Bronchial epithelial cell (primary cell): ENCODE measurements around the gene AHI1. TPM values are rescaled to one million over a fixed set of nuclear protein-coding genes. Genes with fewer than 3 reads are reported as not detected.
A peak's percentile ranks its signal among the peaks of the same experiment; 100 is the strongest.

Experiments used
- DNase-seq: peaks from one replicate; pipeline ENCODE4 v3.0.0-alpha.2; 2010; ENCODE audit warnings: low read depth
- FAIRE-seq: peaks from 2 replicates; lab custom pipeline; 2011; peaks lifted over from hg19 to GRCh38; lab: Jason Lieb, UNC
- H3K27me3 ChIP-seq: 2 replicates; pipeline ENCODE4 v1.5.1; 2011; ENCODE audit warnings: low read length; ENCODE audit not compliant: control insufficient read depth, insufficient read depth
- H3K36me3 ChIP-seq: 2 replicates; pipeline ENCODE4 v1.5.1; 2011; ENCODE audit warnings: low read length; ENCODE audit not compliant: control insufficient read depth, insufficient read depth
- H3K4me3 ChIP-seq: 2 replicates; pipeline ENCODE4 v1.5.1; 2011; ENCODE audit warnings: mild to moderate bottlenecking, low read depth, low read length, control low read depth
- total RNA-seq: library from RNA; depleted of rRNA; stranded (reverse); fragments of >200 nt; gene quantifications from 2 replicates; pipeline ENCODE4 v1.2.1, GENCODE V29; 2014
- TF ChIP-seq, protein P1 (sequence below): IDR thresholded peaks from 2 replicates; pipeline ENCODE4 v1.5.1; 2011; ENCODE audit warnings: mild to moderate bottlenecking, moderate library complexity, low read length, control low read depth, inconsistent platforms; ENCODE audit not compliant: insufficient read depth, severe bottlenecking

AHI1 gene
- total RNA-seq, 1 donor from 2014 or later = 5.5 TPM

DNA sequence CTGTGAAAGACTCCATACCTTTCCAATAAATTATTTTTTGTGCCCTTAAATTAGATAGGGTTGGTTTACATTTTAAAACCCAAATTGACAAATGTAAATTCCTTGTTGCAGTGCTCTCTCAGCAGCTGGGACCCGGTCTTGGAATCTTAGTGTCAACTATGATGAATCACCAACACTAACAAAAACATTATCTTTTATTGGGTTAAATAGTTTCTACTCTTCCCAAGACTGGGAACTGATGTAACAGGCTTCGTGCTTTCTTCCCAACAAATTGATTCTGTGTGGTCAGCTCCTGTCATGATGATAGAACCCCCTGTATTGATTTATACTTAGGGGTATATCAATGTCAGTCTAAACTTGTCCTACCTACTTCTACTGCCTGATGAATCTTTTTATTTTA is 23.2 kb upstream of the AHI1 start:
- Histone ChIP-seq H3K4me3 (no peak overlapping the region), H3K27me3 (no peaks in the 10 kb centered on the region), H3K36me3 (no peaks in the 10 kb centered on the region)
- no peak for DNase-seq
- TF ChIP-seq, protein P1, sequence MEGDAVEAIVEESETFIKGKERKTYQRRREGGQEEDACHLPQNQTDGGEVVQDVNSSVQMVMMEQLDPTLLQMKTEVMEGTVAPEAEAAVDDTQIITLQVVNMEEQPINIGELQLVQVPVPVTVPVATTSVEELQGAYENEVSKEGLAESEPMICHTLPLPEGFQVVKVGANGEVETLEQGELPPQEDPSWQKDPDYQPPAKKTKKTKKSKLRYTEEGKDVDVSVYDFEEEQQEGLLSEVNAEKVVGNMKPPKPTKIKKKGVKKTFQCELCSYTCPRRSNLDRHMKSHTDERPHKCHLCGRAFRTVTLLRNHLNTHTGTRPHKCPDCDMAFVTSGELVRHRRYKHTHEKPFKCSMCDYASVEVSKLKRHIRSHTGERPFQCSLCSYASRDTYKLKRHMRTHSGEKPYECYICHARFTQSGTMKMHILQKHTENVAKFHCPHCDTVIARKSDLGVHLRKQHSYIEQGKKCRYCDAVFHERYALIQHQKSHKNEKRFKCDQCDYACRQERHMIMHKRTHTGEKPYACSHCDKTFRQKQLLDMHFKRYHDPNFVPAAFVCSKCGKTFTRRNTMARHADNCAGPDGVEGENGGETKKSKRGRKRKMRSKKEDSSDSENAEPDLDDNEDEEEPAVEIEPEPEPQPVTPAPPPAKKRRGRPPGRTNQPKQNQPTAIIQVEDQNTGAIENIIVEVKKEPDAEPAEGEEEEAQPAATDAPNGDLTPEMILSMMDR = no peak
- no peak for FAIRE-seq

DNA sequence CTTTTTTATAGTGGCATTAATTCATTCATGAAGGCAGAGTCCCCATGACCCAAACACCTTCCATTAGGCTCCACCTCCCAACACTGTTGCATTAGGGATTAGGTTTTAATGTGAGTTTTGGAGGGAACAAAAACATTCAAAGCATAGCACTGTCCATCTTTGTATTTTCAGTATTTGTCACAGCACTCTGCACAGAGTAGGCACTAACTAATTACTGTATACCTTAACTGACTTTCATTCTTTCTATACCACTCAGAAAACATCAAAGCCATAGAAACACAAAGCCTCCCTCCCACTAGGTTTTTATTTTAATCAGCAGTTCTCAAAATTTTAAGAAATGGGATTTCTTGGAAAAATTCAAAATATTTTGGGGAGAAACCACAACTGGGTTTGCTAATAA is 21.8 kb upstream of the AHI1 start:
- H3K27me3 ChIP-seq = no peaks in the 10 kb centered on the region
- FAIRE-seq (no peak), DNase-seq (no peak)
- TF ChIP-seq, protein P1 = no peak
- H3K36me3 ChIP-seq = no peaks in the 10 kb centered on the region
- H3K4me3 ChIP-seq = no peak overlapping the region

DNA sequence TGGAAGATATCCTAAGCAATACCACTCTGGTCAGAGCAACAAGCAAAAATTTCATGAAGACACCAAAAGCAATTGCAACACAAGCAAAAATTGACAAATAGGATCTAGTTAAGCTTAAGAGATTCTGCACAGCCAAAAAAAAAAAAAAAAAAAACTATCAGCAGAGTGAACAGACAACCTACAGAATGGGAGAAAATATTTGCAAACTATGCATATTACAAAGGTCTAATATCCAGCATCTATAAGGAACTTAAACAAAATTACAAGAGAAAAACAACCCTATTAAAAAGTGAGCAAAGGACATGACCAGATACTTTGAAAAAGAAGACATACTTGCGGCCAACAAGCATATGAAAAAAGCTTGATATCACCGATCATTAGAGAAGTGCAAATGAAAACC is 20.0 kb upstream of the AHI1 start:
- TF ChIP-seq, protein P1 = no peak
- Histone ChIP-seq H3K36me3 (no peaks in the 10 kb centered on the region), H3K27me3 (no peaks in the 10 kb centered on the region), H3K4me3 (no peak overlapping the region)
- no peak for DNase-seq
- FAIRE-seq = no peak

DNA sequence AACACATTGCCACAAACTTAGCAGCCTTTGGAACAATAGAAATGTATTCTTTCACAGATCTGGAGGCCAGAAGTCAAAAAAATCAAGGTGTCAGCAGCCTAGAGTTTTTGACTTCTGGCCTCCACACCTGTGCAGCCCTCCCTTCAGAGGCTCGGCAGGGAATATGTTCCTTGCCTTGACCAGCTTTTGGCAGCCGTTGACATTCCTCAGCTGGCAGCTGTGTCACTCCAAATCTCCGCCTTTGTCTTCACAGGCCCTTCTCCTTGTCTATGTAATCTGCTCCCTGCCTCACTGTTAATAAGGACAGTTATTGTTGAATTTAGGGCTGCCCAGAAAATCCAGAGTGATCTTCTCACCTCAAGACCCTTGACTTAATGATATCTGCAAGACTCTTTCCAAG is 17.2 kb upstream of the AHI1 start:
- Histone ChIP-seq H3K27me3 (no peaks in the 10 kb centered on the region), H3K36me3 (no peaks in the 10 kb centered on the region), H3K4me3 (no peak overlapping the region)
- no peak for FAIRE-seq
- TF ChIP-seq, protein P1 = no peak
- no peak for DNase-seq

DNA sequence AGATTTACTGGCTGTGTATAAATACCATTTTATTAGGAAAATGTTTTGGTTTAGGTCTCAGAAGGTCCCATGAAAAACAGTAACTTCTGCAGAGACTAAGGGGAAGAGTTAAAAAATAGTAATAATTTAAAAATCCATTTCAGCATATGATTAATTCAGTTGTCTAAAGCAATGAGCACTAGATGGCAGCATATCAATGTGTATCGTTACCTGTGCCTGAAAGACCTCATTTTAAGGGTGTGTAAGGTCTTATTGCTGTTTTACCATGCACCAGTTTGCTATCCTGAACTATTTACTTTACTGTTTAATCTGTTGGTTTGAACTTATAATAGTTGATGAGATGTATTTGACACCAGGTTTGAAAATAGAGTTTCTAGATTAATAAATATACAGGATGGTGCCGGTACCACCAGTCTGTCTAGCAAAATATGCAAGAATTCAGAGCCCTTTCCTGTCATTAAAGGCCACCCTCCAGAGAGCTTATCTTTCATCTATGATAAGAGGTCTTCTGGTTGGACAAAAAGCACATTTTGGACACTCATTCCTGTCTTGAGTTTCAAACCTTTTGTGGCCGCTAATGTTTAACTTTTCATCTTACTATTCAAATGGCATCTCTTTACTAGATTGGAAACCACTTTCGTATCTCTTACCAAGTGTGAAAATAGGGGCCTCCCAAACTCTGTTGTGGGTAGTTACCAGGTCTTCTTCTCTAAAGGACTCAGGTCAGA is 8.9 kb upstream of the AHI1 start:
- DNase-seq (peak; percentile 59), FAIRE-seq (no peak)
- Histone ChIP-seq H3K36me3 (no peaks in the 10 kb centered on the region), H3K27me3 (no peaks in the 10 kb centered on the region), H3K4me3 (no peak overlapping the region)
- TF ChIP-seq, protein P1 = peak; percentile 33

DNA sequence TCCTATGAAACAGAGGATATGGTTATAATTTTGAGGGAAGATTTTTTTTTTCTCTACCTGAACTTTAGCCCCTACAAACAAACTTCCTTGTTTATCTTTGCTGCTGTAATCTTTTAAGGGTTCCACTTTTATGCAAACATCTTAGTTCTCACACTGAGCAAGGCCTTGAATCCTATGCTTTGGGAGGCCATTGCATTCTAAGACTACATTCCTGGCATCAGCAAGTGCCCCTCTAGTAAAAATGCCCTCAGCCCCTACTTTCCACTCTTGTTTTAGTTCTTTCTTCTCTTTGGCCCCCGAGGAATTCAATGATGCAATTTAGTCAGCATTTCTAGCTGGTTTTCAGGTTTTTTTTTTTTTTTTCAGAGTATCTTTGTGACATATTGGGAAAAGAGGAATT is 8.1 kb upstream of the AHI1 start:
- TF ChIP-seq, protein P1 = no peak
- no peaks in the 10 kb centered on the region for H3K36me3 ChIP-seq
- FAIRE-seq = no peak

More for the DNA sequence above, 8.1 kb upstream of the AHI1 start:
- Histone ChIP-seq H3K27me3 (no peaks in the 10 kb centered on the region), H3K4me3 (no peak overlapping the region)
- no peak for DNase-seq
